Liver (tissue), 9 donors: Measurements from ENCODE around the gene JMJD1C. TPM values are rescaled to one million over a fixed set of nuclear protein-coding genes. Genes with fewer than 3 reads are reported as not detected.

Source experiments
- DNase-seq: peaks from one replicate; pipeline ENCODE4 v3.0.0-alpha.2; 2017; ENCODE audit warnings: low spot score
- H3K27ac ChIP-seq, 2 donors: one replicate each; pipeline ENCODE4 v1.7.0; 2013; ENCODE audit warnings: inconsistent platforms in 2 of 2, low read length in 2 of 2, control low read depth in 1 of 2, low read depth in 1 of 2, mild to moderate bottlenecking in 1 of 2
- H3K27me3 ChIP-seq, 4 donors: one replicate each; pipeline versions ENCODE4 v1.6.1 to v1.7.0; 2013; ENCODE audit warnings: low read length in 3 of 4, inconsistent platforms in 1 of 4, mild to moderate bottlenecking in 1 of 4, moderate library complexity in 1 of 4; ENCODE audit not compliant: control insufficient read depth in 4 of 4, insufficient read depth in 4 of 4
- H3K36me3 ChIP-seq, 4 donors: one replicate each; pipeline versions ENCODE4 v1.6.1 to v1.7.0; 2013; ENCODE audit warnings: low read length in 3 of 4, mild to moderate bottlenecking in 3 of 4, low read depth in 1 of 4, moderate library complexity in 1 of 4; ENCODE audit not compliant: control insufficient read depth in 4 of 4, insufficient read depth in 3 of 4
- H3K4me1 ChIP-seq, 4 donors: one replicate each; pipeline versions ENCODE4 v1.6.1 to v1.7.0; 2013; ENCODE audit warnings: low read length in 3 of 4, mild to moderate bottlenecking in 3 of 4, moderate library complexity in 1 of 4; ENCODE audit not compliant: control insufficient read depth in 4 of 4, insufficient read depth in 4 of 4
- H3K4me3 ChIP-seq, 3 donors: one replicate each; pipeline versions ENCODE4 v1.6.1 to v1.7.0; 2013; ENCODE audit warnings: low read length in 3 of 3, control low read depth in 1 of 3, low read depth in 1 of 3, mild to moderate bottlenecking in 1 of 3
- H3K9ac ChIP-seq, 2 donors: one replicate each; pipeline ENCODE4 v1.7.0; 2013; ENCODE audit warnings: low read length in 2 of 2, mild to moderate bottlenecking in 2 of 2, moderate library complexity in 2 of 2, control low read depth in 1 of 2, low read depth in 1 of 2
- H3K9me3 ChIP-seq, 4 donors: one replicate each; pipeline versions ENCODE4 v1.6.1 to v1.7.0; 2013; ENCODE audit warnings: low read length in 3 of 4; ENCODE audit not compliant: control insufficient read depth in 4 of 4
- ATF3 ChIP-seq: IDR thresholded peaks from 2 replicates; pipeline ENCODE4 v1.6.1; 2016; ENCODE audit warnings: antibody characterized with exemption
- CTCF ChIP-seq: fragments of 150-350 bp; IDR thresholded peaks from 2 replicates; pipeline ENCODE4 v1.5.1; 2017; ENCODE audit warnings: improper control_type of control experiment, low read depth, low read length; ENCODE audit not compliant: missing input control
- EGR1 ChIP-seq, 2 donors: IDR thresholded peaks; 2 replicates each; pipeline ENCODE4 v1.6.1; 2016 to 2018; ENCODE audit warnings: antibody characterized with exemption in 2 of 2, low read depth in 2 of 2
- FOXA1 ChIP-seq: IDR thresholded peaks from 2 replicates; pipeline ENCODE4 v1.6.1; 2016; ENCODE audit warnings: antibody characterized with exemption
- FOXA2 ChIP-seq: IDR thresholded peaks from 2 replicates; pipeline ENCODE4 v1.6.1; 2016; ENCODE audit warnings: antibody characterized with exemption
- HNF4A ChIP-seq, 2 donors: conservative IDR thresholded peaks; 2 replicates each; pipeline ENCODE4 v1.6.1; 2016; ENCODE audit warnings: antibody characterized with exemption in 2 of 2, mild to moderate bottlenecking in 2 of 2
- JUND ChIP-seq, 2 donors: IDR thresholded peaks; 2 replicates each; pipeline ENCODE4 v1.6.1; 2016; ENCODE audit warnings: antibody characterized with exemption in 2 of 2
- MAX ChIP-seq: IDR thresholded peaks from 2 replicates; pipeline ENCODE4 v1.6.1; 2016; ENCODE audit warnings: antibody characterized with exemption
- NR2F2 ChIP-seq: IDR thresholded peaks from 2 replicates; pipeline ENCODE4 v1.6.1; 2016; ENCODE audit warnings: antibody characterized with exemption
- RAD21 ChIP-seq, 2 donors: IDR thresholded peaks; 2 replicates each; pipeline ENCODE4 v1.6.1; 2016; ENCODE audit warnings: antibody characterized with exemption in 2 of 2, mild to moderate bottlenecking in 2 of 2
- REST ChIP-seq: IDR thresholded peaks from 2 replicates; pipeline ENCODE4 v1.6.1; 2016; ENCODE audit warnings: antibody characterized with exemption, mild to moderate bottlenecking
- RXRA ChIP-seq, 2 donors: IDR thresholded peaks; 2 replicates each; pipeline ENCODE4 v1.6.1; 2017 to 2018; ENCODE audit warnings: antibody characterized with exemption in 2 of 2, mild to moderate bottlenecking in 1 of 2
- SP1 ChIP-seq: IDR thresholded peaks from 2 replicates; pipeline ENCODE4 v1.6.1; 2018; ENCODE audit warnings: antibody characterized with exemption, mild to moderate bottlenecking
- YY1 ChIP-seq: IDR thresholded peaks from 2 replicates; pipeline ENCODE4 v1.6.1; 2016; ENCODE audit warnings: antibody characterized with exemption, mild to moderate bottlenecking
- ZBTB33 ChIP-seq: IDR thresholded peaks from 2 replicates; pipeline ENCODE4 v1.6.1; 2016; ENCODE audit warnings: antibody characterized with exemption
- WGBS: extraction: QIAGEN DNeasy Blood & Tissue Kit; methylation state at CpG from one replicate; pipeline ENCODE4 v1.1.7; 2013; 5-methylcytosine and 5-hydroxymethylcytosine counted together
- polyA plus RNA-seq, 2 donors: library from polyadenylated mRNA; stranded (reverse) in 1 of 2; unstranded in 1 of 2; fragments of 200-250 nt in 1 of 2; fragments of >200 nt in 1 of 2; fragmentation: Nextera tagmentation in 1 of 2; extraction: Ambion mirVana in 1 of 2; gene quantifications; one replicate each; pipeline versions ENCODE4 v1.2.1 to v1.2.3, GENCODE V29; 2013 to 2015
- total RNA-seq, 2 donors: library from RNA; depleted of rRNA; stranded (reverse); fragments of >200 nt; gene quantifications; one replicate each; pipeline ENCODE4 v1.2.3, GENCODE V29; 2014
- donor health status: healthy.
- donor health status: healthy.
- donor health status: healthy.
- donor health status: healthy.
- donor health status: healthy.

JMJD1C gene
- total and polyA plus RNA-seq, 4 donors: 11.0 to 93.1 (median 56.0) TPM

- DNase-seq: no peak
- peaks cover 2 to 39% (median 27%) of the 10 kb centered on the region in 4 donors for H3K36me3 ChIP-seq
- no peak for TF ChIP-seq ZBTB33
- no peak for TF ChIP-seq YY1
- no peak for TF ChIP-seq RAD21 (IDR thresholded peaks at IDR 0.05)
- no peak for TF ChIP-seq REST
- TF ChIP-seq ATF3: no peak
- TF ChIP-seq NR2F2: no peak
- no peak for TF ChIP-seq FOXA1
Measured at GRCh38 chr10:63171255-63171855, 294.4 kb downstream of the JMJD1C start.

GRCh38 chr10:63169624-63170023, 296.2 kb downstream of the JMJD1C start:
- Histone ChIP-seq H3K27me3 (no peaks in the 10 kb centered on the region), H3K9ac (no peak overlapping the region), H3K27ac (peak overlapping the region in 1 of 2 donors; percentile 18), H3K9me3 (no peaks in the 10 kb centered on the region), H3K4me1 (peaks cover 3 to 53% (median 21%) of the 10 kb centered on the region in 4 donors), H3K4me3 (no peak overlapping the region), H3K36me3 (peaks cover 2 to 28% (median 19%) of the 10 kb centered on the region in 4 donors)
- DNase-seq: no peak
- WGBS: 89% methylated on average over 2 of the region's 2 CpGs
- TF ChIP-seq JUND (IDR thresholded peaks at IDR 0.05) (no peak), NR2F2 (no peak), SP1 (no peak), YY1 (no peak), RAD21 (IDR thresholded peaks at IDR 0.05) (no peak)

More at GRCh38 chr10:63171255-63171855, 294.4 kb downstream of the JMJD1C start:
- 83% methylated on average over 1 of the region's 1 CpG for WGBS
- Histone ChIP-seq H3K9me3 (no peaks in the 10 kb centered on the region), H3K27ac (no peak overlapping the region), H3K4me1 (peaks cover 3 to 50% (median 21%) of the 10 kb centered on the region in 4 donors), H3K4me3 (no peak overlapping the region), H3K27me3 (no peaks in the 10 kb centered on the region), H3K9ac (no peak overlapping the region)

GRCh38 chr10:63168821-63169462, 296.8 kb downstream of the JMJD1C start:
- peaks cover 2 to 28% (median 17%) of the 10 kb centered on the region in 4 donors for H3K36me3 ChIP-seq
- no peaks in the 10 kb centered on the region for H3K9me3 ChIP-seq
- H3K27me3 ChIP-seq: no peaks in the 10 kb centered on the region
- WGBS: 26% methylated on average over 2 of the region's 2 CpGs
- no peak overlapping the region for H3K4me3 ChIP-seq
- H3K9ac ChIP-seq: no peak overlapping the region
- no peak for DNase-seq
- H3K27ac ChIP-seq: peak overlapping the region; percentile 18 to 29
- TF ChIP-seq FOXA1 (peak; percentile 20), CTCF (no peak), YY1 (no peak), FOXA2 (peak; percentile 50), SP1 (peak; percentile 20), ZBTB33 (peak; percentile 13), HNF4A (conservative IDR thresholded peaks at IDR 0.05) (peak; percentile 66 to 72), RAD21 (IDR thresholded peaks at IDR 0.05) (peak; percentile 24 to 35), EGR1 (IDR thresholded peaks at IDR 0.05; ENCODE audit: low read depth in 2 of 2) (no peak), RXRA (IDR thresholded peaks at IDR 0.05) (peak in 1 of 2 donors; percentile 54), JUND (IDR thresholded peaks at IDR 0.05) (peak; percentile 42 to 64), MAX (no peak)
- H3K4me1 ChIP-seq: peaks cover 7 to 60% (median 27%) of the 10 kb centered on the region in 4 donors
